ENCODE measurements around the gene DNAH9.

The DNAH9 gene

GRCh38 chr17:11589716-11590115 is 8.6 kb upstream of the DNAH9 start:
- Histone ChIP-seq H3K79me2 (ENCODE audit: control insufficient read depth, low read length) (no peaks in the 10 kb centered on the region), H3F3A (ENCODE audit: control insufficient read depth, insufficient read depth) (no peaks in the 10 kb centered on the region), H3K9me2 (replicated peaks; ENCODE audit: control insufficient read depth, low read length) (no peaks in the 10 kb centered on the region), H3K4me2 (ENCODE audit: low read length) (no peak overlapping the region), H3K9me3 (ENCODE audit: control insufficient read depth, insufficient read depth, low read length) (no peaks in the 10 kb centered on the region), H3K27ac (ENCODE audit: low read depth, low read length) (no peak overlapping the region), H3K4me3 (ENCODE audit: low read length) (no peak overlapping the region), H3K4me1 (ENCODE audit: control insufficient read depth, low read length) (no peaks in the 10 kb centered on the region), H4K20me1 (ENCODE audit: control insufficient read depth, insufficient read depth, low read depth, low read length) (no peaks in the 10 kb centered on the region), H3K27me3 (ENCODE audit: control insufficient read depth, low read length) (no peaks in the 10 kb centered on the region), H3K36me3 (ENCODE audit: control insufficient read depth, low read length) (no peaks in the 10 kb centered on the region)
- no peak for TF ChIP-seq CTCF (IDR thresholded peaks at IDR 0.05; ENCODE audit: low read depth, low read length, poor library complexity, severe bottlenecking)
- TF ChIP-seq EZH2phosphoT487 (IDR thresholded peaks at IDR 0.05; ENCODE audit: borderline replicate concordance, low read length): no peak

- H3K9me2 ChIP-seq (replicated peaks; ENCODE audit: control insufficient read depth, low read length): no peaks in the 10 kb centered on the region
- H3K36me3 ChIP-seq (ENCODE audit: control insufficient read depth, low read length): no peaks in the 10 kb centered on the region
- no peak for TF ChIP-seq EZH2phosphoT487 (IDR thresholded peaks at IDR 0.05; ENCODE audit: borderline replicate concordance, low read length)
- no peak for TF ChIP-seq CTCF (IDR thresholded peaks at IDR 0.05; ENCODE audit: low read depth, low read length, poor library complexity, severe bottlenecking)
- no peaks in the 10 kb centered on the region for H3F3A ChIP-seq (ENCODE audit: control insufficient read depth, insufficient read depth)
- H3K4me2 ChIP-seq (ENCODE audit: low read length): no peak overlapping the region
- H3K27ac ChIP-seq (ENCODE audit: low read depth, low read length): no peak overlapping the region
- no peaks in the 10 kb centered on the region for H3K79me2 ChIP-seq (ENCODE audit: control insufficient read depth, low read length)
- no peaks in the 10 kb centered on the region for H3K9me3 ChIP-seq (ENCODE audit: control insufficient read depth, insufficient read depth, low read length)
- no peaks in the 10 kb centered on the region for H3K4me1 ChIP-seq (ENCODE audit: control insufficient read depth, low read length)
- H3K4me3 ChIP-seq (ENCODE audit: low read length): no peak overlapping the region
- H4K20me1 ChIP-seq (ENCODE audit: control insufficient read depth, insufficient read depth, low read depth, low read length): no peaks in the 10 kb centered on the region
- H3K27me3 ChIP-seq (ENCODE audit: control insufficient read depth, low read length): no peaks in the 10 kb centered on the region
These were observed 3.4 kb downstream of the DNAH9 start for GRCh38 chr17:11601661-11602060.

- H3K27ac ChIP-seq (ENCODE audit: low read depth, low read length): no peak overlapping the region
- H4K20me1 ChIP-seq (ENCODE audit: control insufficient read depth, insufficient read depth, low read depth, low read length): no peaks in the 10 kb centered on the region
- TF ChIP-seq CTCF (IDR thresholded peaks at IDR 0.05; ENCODE audit: low read depth, low read length, poor library complexity, severe bottlenecking) (no peak), EZH2phosphoT487 (IDR thresholded peaks at IDR 0.05; ENCODE audit: borderline replicate concordance, low read length) (no peak)
- no peaks in the 10 kb centered on the region for H3K9me2 ChIP-seq (replicated peaks; ENCODE audit: control insufficient read depth, low read length)
- no peak overlapping the region for H3K4me2 ChIP-seq (ENCODE audit: low read length)
- no peaks in the 10 kb centered on the region for H3K27me3 ChIP-seq (ENCODE audit: control insufficient read depth, low read length)
- no peak overlapping the region for H3K4me3 ChIP-seq (ENCODE audit: low read length)
- H3K4me1 ChIP-seq (ENCODE audit: control insufficient read depth, low read length): no peaks in the 10 kb centered on the region
- H3K9me3 ChIP-seq (ENCODE audit: control insufficient read depth, insufficient read depth, low read length): no peaks in the 10 kb centered on the region; the same call in 1 of the 2 replicates
- H3F3A ChIP-seq (ENCODE audit: control insufficient read depth, insufficient read depth): no peaks in the 10 kb centered on the region
- no peaks in the 10 kb centered on the region for H3K36me3 ChIP-seq (ENCODE audit: control insufficient read depth, low read length)
- H3K79me2 ChIP-seq (ENCODE audit: control insufficient read depth, low read length): no peaks in the 10 kb centered on the region
These were observed 10.1 kb downstream of the DNAH9 start for GRCh38 chr17:11608396-11608795.

Data from DOHH2 (cell line).